K562 (cell line): Measurements from ENCODE around the gene LAMTOR4. TPM values are rescaled to one million over a fixed set of nuclear protein-coding genes. Genes with fewer than 3 reads are reported as not detected.
A peak's percentile ranks its signal among the peaks of the same experiment; 100 is the strongest.

Source experiments
- ATAC-seq: fragments of 200-7000 bp; cut with Tn5 transposase; 3 replicates; pipeline ENCODE4 v1.9.1; 2020; ENCODE audit warnings: moderate library complexity
- BruUV-seq: library from RNA; stranded (reverse); fragments of 400-500 nt; replicated peaks from 2 replicates; lab custom pipeline; 2021; lab: Mats Ljungman, UMichigan
- CTCF ChIA-PET: fragments of 300-600 bp; formaldehyde crosslinking; extraction: SDS; loops from one replicate; lab custom pipeline; 2021; ENCODE audit warnings: low intra/inter-chr PET ratio; lab: Yijun Ruan, JAX
- POLR2A ChIA-PET: fragments of 300-600, 350-650 bp; sonication (Branson Sonifier 250); formaldehyde crosslinking; extraction: SDS; loops from one replicate; lab custom pipeline; 2021; ENCODE audit warnings: antibody characterized with exemption, inconsistent platforms; lab: Yijun Ruan, JAX
- DNase-seq, 4 experiments: peaks; one replicate each; pipeline versions ENCODE4 v3.0.0 to v3.0.0-alpha.2; 2011 to 2018; ENCODE audit warnings: low spot score in 3 of 4, mixed read lengths in 3 of 4; ENCODE audit errors: extremely low read depth in 1 of 4
- FAIRE-seq: peaks from 2 replicates; lab custom pipeline; 2011; peaks lifted over from hg19 to GRCh38; lab: Jason Lieb, UNC
- H2AFZ ChIP-seq: 2 replicates; pipeline ENCODE4 v1.6.0; 2011; ENCODE audit warnings: low read depth, low read length, control low read depth, inconsistent platforms
- H3K27ac ChIP-seq: fragments of 200-600 bp; 3 replicates; pipeline ENCODE4 v1.8.0; 2011; ENCODE audit warnings: low read depth, mild to moderate bottlenecking, control low read depth, inconsistent platforms, low read length, moderate library complexity, mixed read lengths; ENCODE audit errors: extremely low read depth
- H3K27me3 ChIP-seq, 2 experiments: fragments of 300-600 bp in 1 of 2; 2 replicates in 1 of 2; 3 replicates in 1 of 2; pipeline versions ENCODE4 v1.6.0 to v1.8.0; 2011; ENCODE audit warnings: inconsistent platforms in 2 of 2, low read length in 2 of 2, mild to moderate bottlenecking in 1 of 2, mixed read lengths in 1 of 2, moderate library complexity in 1 of 2; ENCODE audit not compliant: control insufficient read depth in 2 of 2, insufficient read depth in 2 of 2
- H3K36me3 ChIP-seq: fragments of 300-600 bp; 3 replicates; pipeline ENCODE4 v1.8.0; 2011; ENCODE audit warnings: mild to moderate bottlenecking, low read length, inconsistent platforms; ENCODE audit not compliant: control insufficient read depth, insufficient read depth
- H3K4me1 ChIP-seq, 2 experiments: fragments of 200-600 bp in 1 of 2; replicated peaks in 1 of 2; 2 replicates in 1 of 2; 3 replicates in 1 of 2; pipeline versions ENCODE4 v1.5.1 to v1.8.0; 2011; ENCODE audit warnings: inconsistent platforms in 2 of 2, low read length in 2 of 2, mild to moderate bottlenecking in 1 of 2, mixed read lengths in 1 of 2, moderate library complexity in 1 of 2; ENCODE audit not compliant: control insufficient read depth in 2 of 2, insufficient read depth in 2 of 2
- H3K4me2 ChIP-seq: 2 replicates; pipeline ENCODE4 v1.6.1; 2011; ENCODE audit warnings: low read length, control low read depth, inconsistent platforms, mixed read lengths; ENCODE audit not compliant: insufficient read depth
- H3K4me3 ChIP-seq: fragments of 200-600 bp; sonication (generic), shearing (Covaris generic); 2 replicates; pipeline ENCODE4 v1.5.1; 2016; ENCODE audit warnings: control low read depth, inconsistent platforms
- H3K79me2 ChIP-seq: fragments of 200-600 bp; 3 replicates; pipeline ENCODE4 v1.8.0; 2011; ENCODE audit warnings: low read length, inconsistent platforms; ENCODE audit not compliant: control insufficient read depth, insufficient read depth
- H3K9ac ChIP-seq, 2 experiments: 2 replicates each; pipeline versions ENCODE4 v1.6.0 to v1.6.1; 2011; ENCODE audit warnings: low read depth in 2 of 2, low read length in 2 of 2, control low read depth in 1 of 2, inconsistent platforms in 1 of 2, mild to moderate bottlenecking in 1 of 2, mixed read lengths in 1 of 2; ENCODE audit not compliant: insufficient read depth in 1 of 2
- H3K9me1 ChIP-seq: one replicate; pipeline ENCODE4 v1.6.0; 2011; ENCODE audit warnings: inconsistent platforms, mild to moderate bottlenecking, low read length, moderate library complexity; ENCODE audit not compliant: control insufficient read depth, insufficient read depth
- H3K9me3 ChIP-seq: replicated peaks from 2 replicates; pipeline ENCODE4 v1.5.1; 2011; ENCODE audit warnings: low read depth, low read length, inconsistent platforms; ENCODE audit not compliant: control insufficient read depth, insufficient read depth
- H4K20me1 ChIP-seq: replicated peaks from 2 replicates; pipeline ENCODE4 v1.6.1; 2011; ENCODE audit warnings: low read length, inconsistent platforms, mixed read lengths; ENCODE audit not compliant: control insufficient read depth, insufficient read depth
- HNRNPH1 ChIP-seq: fragments of 200-400 bp; formaldehyde crosslinking; optimal IDR thresholded peaks from 2 replicates; pipeline ENCODE3; 2017; ENCODE audit warnings: low read depth, mild to moderate bottlenecking, low read length, moderate library complexity
- MECOM ChIP-seq: fragments of 250-450 bp; sonication (Bioruptor Pico); IDR thresholded peaks from 2 replicates; pipeline ENCODE4 v1.8.0; 2022; ENCODE audit warnings: inconsistent platforms
- SMARCA4 ChIP-seq: fragments of 450-650 bp; IDR thresholded peaks from 2 replicates; pipeline ENCODE4 v1.6.1; 2016
- TCF7 ChIP-seq: sonication (generic); IDR thresholded peaks from 2 replicates; pipeline ENCODE4 v1.6.1; 2016; ENCODE audit warnings: antibody characterized with exemption, borderline replicate concordance
- USF1 ChIP-seq: sonication (generic); formaldehyde crosslinking; IDR thresholded peaks from 2 replicates; pipeline ENCODE4 v1.9.0; 2022; ENCODE audit warnings: mild to moderate bottlenecking, missing genetic modification reagents
- WGBS: fragments of 100-300 bp; shearing (Covaris generic); methylation state at CpG from one replicate; pipeline ENCODE4 v1.1.6; 2016; ENCODE audit warnings: low coverage, mixed read lengths; ENCODE audit not compliant: insufficient coverage; ENCODE audit errors: missing lambda C conversion rate; 5-methylcytosine and 5-hydroxymethylcytosine counted together
- in situ Hi-C: fragments of 300-500 bp; cut with MboI; formaldehyde crosslinking; loops from 4 replicates; pipeline ENCODE4 v1.15.0; 2018; ENCODE audit warnings: inconsistent platforms, mixed read lengths
- intact Hi-C: fragments of 100-400 bp; cut with micrococcal nuclease; formaldehyde crosslinking; loops from 2 replicates; pipeline ENCODE4 v1.14.2; 2022
- polyA plus RNA-seq, 8 experiments: library from polyadenylated mRNA; depleted of rRNA in 4 of 8; stranded (reverse) in 5 of 8; unstranded in 3 of 8; fragments of >200 nt; fragmentation: Nextera tagmentation in 2 of 8; fragmentation: Illumina TruSeq in 1 of 8; extraction: Ambion mirVana in 2 of 8; extraction: Trizol in 1 of 8; gene quantifications; 2 replicates each; pipeline versions ENCODE4 v1.2.1 to v1.2.3, GENCODE V29; 2011 to 2014; ENCODE audit warnings: inconsistent platforms in 1 of 8, missing spikeins in 1 of 8
- total RNA-seq, 7 experiments: library from RNA; depleted of rRNA in 6 of 7; stranded (reverse); fragments of >200 nt in 6 of 7; fragmentation: Illumina TruSeq in 2 of 7; extraction: Trizol in 2 of 7; gene quantifications; 2 replicates each; pipeline versions ENCODE4 v1.2.1 to v1.2.3, GENCODE V29; 2011 to 2021; ENCODE audit warnings: low replicate concordance in 1 of 7

Gene LAMTOR4
- total and polyA plus RNA-seq, 9 of the 15 experiments (the other 6 are each of a cell fraction or from before 2014, with no cell fraction given), result 79.6 to 314 (median 195) TPM

- H3K4me1 ChIP-seq, result peaks cover 11 to 16% of the 10 kb centered on the region in 2 experiments
- H3K36me3 ChIP-seq, result no peaks in the 10 kb centered on the region
- peaks cover 3% of the 10 kb centered on the region; the same call in 2 of the 3 replicates for H3K79me2 ChIP-seq
- H3K4me3 ChIP-seq, result no peak overlapping the region
- no peak overlapping the region for H3K27ac ChIP-seq
- DNase-seq (no peak), ATAC-seq (peak; percentile 1; the same call in 1 of the 3 replicates), FAIRE-seq (no peak)
- no TSS peak for BruUV-seq
- peak overlapping the region; percentile 47; the same call in 1 of the 2 replicates for H3K4me2 ChIP-seq
- in situ Hi-C loops, result loop anchor here (5.0 kb wide), 2 partner anchors 80 to 215 kb away; no protein-coding TSS in a partner anchor
- no peaks in the 10 kb centered on the region for H4K20me1 ChIP-seq
- no peak overlapping the region for H3K9ac ChIP-seq
- WGBS, result 35% methylated on average over 7 of the region's 7 CpGs
- intact Hi-C loops, result loop anchor here (1.0 to 2.0 kb wide), 4 partner anchors 57 to 275 kb away; no protein-coding TSS in a partner anchor
- no peaks in the 10 kb centered on the region for H3K9me1 ChIP-seq
- ChIA-PET POLR2A (interaction anchor here (0.7 to 3.8 kb wide), 7 partner anchors 10 to 297 kb away, joined by 3 to 13 read pairs (median 3); partner anchors contain the start of genes GPC2, LAMTOR4 and MEPCE), CTCF (interaction anchor here (0.6 to 4.8 kb wide), 8 partner anchors 77 to 289 kb away, joined by 3 to 54 read pairs (median 4); no protein-coding TSS in a partner anchor)
- H3K9me3 ChIP-seq, result no peaks in the 10 kb centered on the region
- H2AFZ ChIP-seq, result 0 out of 2 replicates have a peak overlapping the region, but pooled peaks have one; percentile 61
- no peaks in the 10 kb centered on the region; a peak in 2 of 5 replicates for H3K27me3 ChIP-seq
- TF ChIP-seq TCF7 (no peak), MECOM (CRISPR knock-in tag) (0 out of 2 replicates have a peak, but pooled peaks have one; percentile 7), USF1 (CRISPR knock-in tag) (peak; percentile 32; the same call in 1 of the 2 replicates), HNRNPH1 (no peak), SMARCA4 (no peak)
These were observed 16.6 kb upstream of the LAMTOR4 start for GRCh38 chr7:100132126-100132525.
